HG02610 (cell line): ENCODE measurements around the gene ALG12.
"Not testable (repeated sequence)": the region's sequence is repeated elsewhere in the genome, so short reads cannot be mapped to it uniquely, and the experiment has no call there.

Experiments used
- ATAC-seq: cut with Tn5 transposase; IDR thresholded peaks from one replicate; pipeline ENCODE4 v1.9.1; 2021; ENCODE audit warnings: mild to moderate bottlenecking, moderate library complexity; ENCODE audit not compliant: unreplicated experiment

Gene ALG12

GRCh38 chr22:49871482-49871881 lies 46.8 kb downstream of the ALG12 start:
- ATAC-seq = no peak

- ATAC-seq = no peak
Measured at GRCh38 chr22:49869845-49870712, 48.2 kb downstream of the ALG12 start.

GRCh38 chr22:49869086-49869830 lies 49.0 kb downstream of the ALG12 start:
- no peak for ATAC-seq

GRCh38 chr22:49867303-49868265 lies 50.7 kb downstream of the ALG12 start:
- ATAC-seq = no peak

GRCh38 chr22:49866646-49867045 lies 51.6 kb downstream of the ALG12 start:
- ATAC-seq = no peak

- no peak for ATAC-seq
Measured at GRCh38 chr22:49866134-49866533, 52.1 kb downstream of the ALG12 start.

- no peak for ATAC-seq
Measured at GRCh38 chr22:49865156-49865555, 53.1 kb downstream of the ALG12 start.

- ATAC-seq = no peak
Measured at GRCh38 chr22:49863931-49864330, 54.3 kb downstream of the ALG12 start.

- no peak for ATAC-seq
Measured at GRCh38 chr22:49862496-49862776, 55.8 kb downstream of the ALG12 start.

- ATAC-seq = no peak
Measured at GRCh38 chr22:49861642-49862495, 56.4 kb downstream of the ALG12 start.

GRCh38 chr22:49858827-49859226 lies 59.4 kb downstream of the ALG12 start:
- no peak for ATAC-seq

- ATAC-seq = no peak
Measured at GRCh38 chr22:49856766-49857618, 61.2 kb downstream of the ALG12 start.

- no peak for ATAC-seq
Measured at GRCh38 chr22:49856343-49856742, 61.9 kb downstream of the ALG12 start.

- no peak for ATAC-seq
Measured at GRCh38 chr22:49855251-49855911, 62.9 kb downstream of the ALG12 start.

- peak; percentile 23 for ATAC-seq
Measured at GRCh38 chr22:49853981-49854831, 64.0 kb downstream of the ALG12 start.

GRCh38 chr22:49852898-49853894 lies 65.0 kb downstream of the ALG12 start, which contains the start of gene ZBED4:
ZBED4 (plus strand) TSS chr22:49853844; CDS start chr22:49883663, 29,819 bp downstream.
- peak; percentile 73 for ATAC-seq

- not testable (repeated sequence) for ATAC-seq
Measured at GRCh38 chr22:49852568-49852897, 65.7 kb downstream of the ALG12 start.
